Activated T-cell treated with anti-CD3 and anti-CD28 coated beads, Interleukin-2, amount 50 U/mL, for 72 hours (primary cell): ENCODE data around the gene TLK1. TPM values are rescaled to one million over a fixed set of nuclear protein-coding genes. Genes with fewer than 3 reads are reported as not detected.

Experiments
- ATAC-seq, 2 donors: fragments of 150-1000 bp; cut with Tn5 transposase; replicated peaks in 1 of 2; 2 replicates each; pipeline ENCODE4 v1.10.0; 2021; ENCODE audit warnings: moderate library complexity in 2 of 2, mild to moderate bottlenecking in 1 of 2
- DNase-seq, 2 donors: peaks; one replicate each; pipeline ENCODE4 v3.0.0; 2021 to 2022; ENCODE audit warnings: mixed read lengths in 1 of 2
- H3K27ac Mint-ChIP-seq: one replicate; pipeline ENCODE4 v1.8.0; 2022; ENCODE audit warnings: mild to moderate bottlenecking, moderate library complexity, mixed read lengths
- H3K27me3 Mint-ChIP-seq: one replicate; pipeline ENCODE4 v1.8.0; 2022; ENCODE audit warnings: low read depth, mixed read lengths
- H3K36me3 Mint-ChIP-seq, 2 donors: one replicate each; pipeline ENCODE4 v1.8.0; 2022; ENCODE audit warnings: mixed read lengths in 2 of 2, mild to moderate bottlenecking in 1 of 2; ENCODE audit not compliant: insufficient read depth in 2 of 2
- H3K4me1 Mint-ChIP-seq: one replicate; pipeline ENCODE4 v1.8.0; 2022; ENCODE audit warnings: low read depth, mixed read lengths
- H3K4me3 Mint-ChIP-seq, 2 donors: one replicate each; pipeline ENCODE4 v1.8.0; 2022; ENCODE audit warnings: mild to moderate bottlenecking in 2 of 2, mixed read lengths in 2 of 2, moderate library complexity in 2 of 2
- H3K9me3 Mint-ChIP-seq, 2 donors: one replicate each; pipeline ENCODE4 v1.8.0; 2022; ENCODE audit warnings: mixed read lengths in 2 of 2
- total RNA-seq, 2 donors: library from RNA; stranded (reverse); gene quantifications; one replicate each; pipeline ENCODE4 v1.2.3, GENCODE V29; 2022

TLK1 gene
- total RNA-seq: 100 to 1,000 TPM in 1 of 2 donors, 10 to 100 TPM in 1; 96.0 to 102 TPM

DNA sequence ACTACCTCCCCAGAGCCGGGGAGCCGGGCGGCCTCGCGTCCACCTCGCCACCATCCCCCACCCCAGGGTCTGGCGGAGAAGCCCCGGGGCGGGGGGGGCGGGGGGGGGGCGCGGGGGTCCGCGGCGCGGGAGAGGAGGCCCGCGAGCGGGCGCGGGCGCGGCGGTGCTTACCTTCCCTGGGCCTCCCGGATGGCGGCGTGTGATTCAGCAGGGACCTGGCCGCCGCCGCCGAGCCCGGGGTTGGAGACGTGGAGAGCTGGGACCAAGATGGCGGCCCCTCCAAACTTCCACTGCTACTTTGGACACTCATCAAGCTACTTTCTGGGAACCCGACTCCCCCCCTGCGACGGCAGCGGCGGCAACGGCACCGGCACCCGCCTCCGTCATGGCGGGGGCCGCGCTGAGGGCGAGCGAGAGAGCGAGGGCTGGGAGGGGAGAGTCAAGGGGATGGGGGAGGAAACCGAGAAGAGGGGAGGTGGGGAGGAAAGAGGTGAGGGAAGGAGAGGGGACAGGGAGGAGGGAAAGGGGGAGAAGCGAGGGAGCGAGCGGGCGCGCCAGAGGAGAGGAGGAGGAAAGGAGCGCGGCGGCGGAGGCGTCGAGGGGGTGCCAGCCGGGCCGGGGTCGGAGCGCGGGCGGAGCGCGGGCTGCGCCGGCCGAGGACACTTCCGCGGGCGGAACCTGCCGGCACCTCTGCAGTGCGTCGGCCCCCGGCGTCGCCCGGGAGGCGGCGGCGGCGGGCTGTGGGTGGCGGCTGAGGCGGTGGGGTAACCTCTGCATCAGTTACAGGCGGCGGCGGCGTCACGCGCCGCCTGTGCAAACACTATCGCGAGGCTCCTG, at the start of gene TLK1:
Gene TLK1 (minus strand): TSS at position 775 of the 837 bp plus-strand sequence. CDS start 465 bp downstream, at position 310.
- Mint-ChIP-seq H3K27me3 (no peaks in the 10 kb centered on the region), H3K9me3 (no peaks in the 10 kb centered on the region), H3K4me1 (peaks cover 63% of the 10 kb centered on the region), H3K27ac (peak within 1 kb of the TSS; percentile 94), H3K36me3 (peaks cover 8 to 10% of the 10 kb centered on the region in 2 donors), H3K4me3 (peak within 1 kb of the TSS; percentile 97)
- peak; percentile 72 to 82 for ATAC-seq
- peak; percentile 77 to 83 for DNase-seq

DNA sequence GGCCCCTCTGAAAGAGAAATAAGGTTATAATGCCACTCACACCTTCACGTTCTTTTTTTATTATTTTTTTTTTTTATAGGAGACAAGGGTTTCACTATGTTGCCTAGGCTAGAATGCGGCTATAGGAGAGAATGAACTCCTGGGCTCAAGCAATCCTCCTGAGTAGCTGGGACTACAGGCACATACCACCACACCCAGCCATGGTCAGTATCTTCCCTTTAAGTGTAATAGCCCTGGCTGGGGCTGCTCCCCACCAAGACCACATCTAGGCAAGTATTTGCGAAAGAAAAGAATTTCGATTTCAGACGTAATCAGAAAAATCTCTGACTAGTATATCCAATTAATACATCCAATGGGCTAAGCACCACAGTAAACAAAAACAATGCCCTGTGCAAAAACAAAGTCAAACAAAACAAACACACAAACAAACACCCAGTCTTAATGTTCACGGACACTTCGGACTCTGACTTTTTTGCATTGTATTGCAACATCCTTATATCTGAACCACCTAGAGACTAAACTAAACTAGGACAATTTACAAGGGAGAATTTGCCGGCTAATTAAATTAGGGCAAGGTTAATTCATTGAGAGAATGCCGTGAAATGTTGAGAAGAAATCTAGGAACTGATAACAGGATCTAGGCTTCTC, 49.6 kb upstream of the TLK1 start:
- Mint-ChIP-seq H3K4me1 (peaks cover 23% of the 10 kb centered on the region), H3K36me3 (no peaks in the 10 kb centered on the region), H3K27me3 (peaks cover 6% of the 10 kb centered on the region), H3K9me3 (no peaks in the 10 kb centered on the region), H3K27ac (peak overlapping the region; percentile 94), H3K4me3 (peak overlapping the region; percentile 35 to 88)
- DNase-seq (no peak), ATAC-seq (peak in 1 of 2 donors; percentile 8)

DNA sequence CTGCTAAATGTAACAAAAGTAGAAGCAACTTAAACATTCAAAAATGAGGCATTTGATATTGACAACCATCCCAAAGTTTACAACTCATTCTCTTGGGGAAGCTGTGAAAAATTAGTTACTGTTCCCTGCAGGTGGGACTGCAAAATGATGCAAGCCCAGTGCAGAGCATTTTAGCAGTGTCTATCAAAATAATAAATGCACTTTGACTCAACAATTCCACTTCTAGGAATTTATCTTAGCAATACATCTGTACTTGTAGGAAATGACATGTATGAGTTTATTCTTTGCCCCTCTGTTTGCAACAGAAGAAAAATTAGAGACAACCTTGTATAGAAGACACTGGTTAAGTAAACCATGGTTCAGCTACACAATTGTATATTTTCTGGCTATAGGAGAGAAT, 48.0 kb upstream of the TLK1 start:
- Mint-ChIP-seq H3K4me1 (peaks cover 18% of the 10 kb centered on the region), H3K36me3 (no peaks in the 10 kb centered on the region), H3K9me3 (no peaks in the 10 kb centered on the region), H3K4me3 (no peak overlapping the region), H3K27ac (no peak overlapping the region), H3K27me3 (peaks cover 6% of the 10 kb centered on the region)
- ATAC-seq: no peak
- DNase-seq: no peak

DNA sequence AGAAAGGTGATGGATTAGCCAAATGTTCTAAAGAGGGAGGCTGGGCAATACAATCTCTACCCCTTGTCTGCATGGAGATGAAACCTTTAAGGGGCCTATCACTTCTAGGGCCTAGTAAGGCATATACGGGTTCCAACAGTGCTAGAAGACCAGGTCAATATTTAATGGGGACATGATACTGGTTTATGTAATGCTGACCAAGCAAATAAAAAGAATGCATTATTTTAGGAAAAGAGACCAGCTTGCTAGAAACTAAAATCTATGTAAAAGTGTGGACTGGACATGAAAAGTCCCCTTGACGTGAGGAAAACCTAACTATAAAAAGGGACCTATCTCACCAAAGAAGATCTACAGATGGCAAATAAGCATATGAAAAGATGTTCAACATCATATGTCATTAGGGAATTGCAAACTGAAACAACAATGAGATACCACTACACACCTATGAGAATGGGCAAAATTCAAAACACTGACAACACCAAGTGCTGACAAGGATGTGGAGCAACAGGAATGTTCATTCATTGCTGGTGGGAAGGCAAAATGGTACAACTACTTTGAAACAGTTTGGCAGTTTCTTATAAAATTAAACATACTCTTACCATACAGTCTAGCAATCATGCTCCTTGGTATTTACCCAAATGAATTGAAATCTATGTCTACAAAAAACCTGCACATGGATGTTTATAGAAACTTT, 45.9 kb upstream of the TLK1 start:
- H3K4me3 Mint-ChIP-seq: no peak overlapping the region
- DNase-seq: no peak
- no peak for ATAC-seq
- peaks cover 18% of the 10 kb centered on the region for H3K4me1 Mint-ChIP-seq
- no peak overlapping the region for H3K27ac Mint-ChIP-seq
- peaks cover 6% of the 10 kb centered on the region for H3K27me3 Mint-ChIP-seq
- no peaks in the 10 kb centered on the region for H3K36me3 Mint-ChIP-seq
- no peaks in the 10 kb centered on the region for H3K9me3 Mint-ChIP-seq

DNA sequence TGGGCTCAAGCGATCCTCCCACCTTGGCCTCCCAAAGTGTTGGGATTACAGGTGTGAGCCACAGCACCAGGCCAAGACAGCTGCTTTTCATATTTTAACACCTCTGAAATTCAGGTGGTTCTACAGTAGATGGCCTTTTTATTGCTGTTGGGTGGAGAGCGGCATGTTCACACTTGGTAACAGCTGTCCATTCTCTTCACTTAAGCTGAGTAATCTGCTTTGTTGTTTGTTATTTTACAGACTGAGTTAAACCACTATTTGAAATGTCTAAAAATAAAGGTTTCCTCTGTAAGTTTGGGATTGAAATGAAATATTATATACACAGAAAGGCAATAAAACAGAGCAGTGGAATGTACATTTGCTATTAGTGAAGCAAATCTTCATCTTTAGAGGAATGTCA, 44.9 kb upstream of the TLK1 start:
- Mint-ChIP-seq H3K4me1 (peaks cover 10% of the 10 kb centered on the region), H3K27me3 (peaks cover 6% of the 10 kb centered on the region), H3K4me3 (no peak overlapping the region), H3K27ac (no peak overlapping the region), H3K9me3 (no peaks in the 10 kb centered on the region), H3K36me3 (no peaks in the 10 kb centered on the region)
- ATAC-seq (no peak), DNase-seq (no peak)

DNA sequence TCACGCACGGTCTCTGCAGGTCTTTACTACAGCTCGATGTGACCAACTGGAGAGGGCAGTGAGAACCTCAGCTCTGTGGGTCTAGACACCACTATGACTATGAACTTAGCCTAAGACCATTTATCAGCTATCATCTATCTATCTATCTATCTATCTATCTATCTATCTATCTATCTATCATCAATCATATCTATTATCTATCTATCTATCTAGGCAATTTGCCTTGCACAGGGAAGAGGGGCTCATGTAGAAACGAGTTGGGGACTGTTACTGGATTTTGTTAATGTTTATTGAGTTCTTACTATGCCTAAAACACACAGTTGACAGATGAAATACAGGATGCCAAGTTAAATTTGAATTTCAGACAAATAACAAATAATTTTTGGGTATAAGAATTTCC, 41.1 kb upstream of the TLK1 start:
- Mint-ChIP-seq H3K27ac (no peak overlapping the region), H3K27me3 (no peaks in the 10 kb centered on the region), H3K4me1 (no peaks in the 10 kb centered on the region), H3K9me3 (no peaks in the 10 kb centered on the region), H3K4me3 (no peak overlapping the region), H3K36me3 (no peaks in the 10 kb centered on the region)
- DNase-seq: no peak
- ATAC-seq: no peak

DNA sequence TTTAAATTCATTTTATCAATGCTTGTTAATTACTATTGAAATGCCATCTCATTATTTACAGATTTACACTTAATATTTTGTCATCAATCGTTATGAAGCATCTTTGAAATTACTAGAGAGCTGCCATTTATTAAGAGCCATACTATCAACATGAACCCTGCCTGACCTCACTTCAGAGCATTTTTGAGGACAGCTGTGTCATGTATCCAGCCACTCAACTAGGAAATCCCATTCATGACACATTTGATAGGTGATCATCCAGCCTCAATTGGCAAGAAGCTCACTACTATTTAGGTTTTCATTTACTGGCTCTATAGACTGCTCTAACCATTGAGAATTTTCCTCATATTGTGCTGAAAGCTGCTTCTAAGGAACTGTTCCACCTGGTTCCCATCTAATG, 40.6 kb upstream of the TLK1 start:
- H3K4me3 Mint-ChIP-seq: no peak overlapping the region
- no peak overlapping the region for H3K27ac Mint-ChIP-seq
- H3K27me3 Mint-ChIP-seq: no peaks in the 10 kb centered on the region
- DNase-seq (no peak), ATAC-seq (no peak)
- H3K4me1 Mint-ChIP-seq: no peaks in the 10 kb centered on the region
- H3K36me3 Mint-ChIP-seq: no peaks in the 10 kb centered on the region
- no peaks in the 10 kb centered on the region for H3K9me3 Mint-ChIP-seq

DNA sequence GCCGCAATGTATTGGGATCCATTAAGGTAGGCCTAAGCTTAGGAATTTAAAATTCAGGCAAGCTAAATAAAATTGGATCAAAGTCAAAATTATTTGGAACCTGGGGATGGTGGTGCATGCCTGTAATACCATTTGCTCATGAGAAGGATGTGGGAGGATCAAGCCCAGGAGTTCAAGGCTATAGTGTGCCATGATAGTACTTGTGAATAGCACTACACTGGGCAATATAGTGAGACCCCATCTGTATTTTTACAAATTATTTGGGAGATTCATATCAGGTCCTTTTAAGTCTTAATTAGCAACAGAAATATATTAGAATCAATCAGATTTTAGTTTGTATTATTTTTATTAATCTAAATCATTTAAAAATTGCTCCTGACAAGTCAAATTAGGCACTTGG, 39.8 kb upstream of the TLK1 start:
- DNase-seq (no peak), ATAC-seq (no peak)
- Mint-ChIP-seq H3K4me3 (no peak overlapping the region), H3K4me1 (no peaks in the 10 kb centered on the region), H3K36me3 (no peaks in the 10 kb centered on the region), H3K27ac (no peak overlapping the region), H3K27me3 (no peaks in the 10 kb centered on the region), H3K9me3 (no peaks in the 10 kb centered on the region)

DNA sequence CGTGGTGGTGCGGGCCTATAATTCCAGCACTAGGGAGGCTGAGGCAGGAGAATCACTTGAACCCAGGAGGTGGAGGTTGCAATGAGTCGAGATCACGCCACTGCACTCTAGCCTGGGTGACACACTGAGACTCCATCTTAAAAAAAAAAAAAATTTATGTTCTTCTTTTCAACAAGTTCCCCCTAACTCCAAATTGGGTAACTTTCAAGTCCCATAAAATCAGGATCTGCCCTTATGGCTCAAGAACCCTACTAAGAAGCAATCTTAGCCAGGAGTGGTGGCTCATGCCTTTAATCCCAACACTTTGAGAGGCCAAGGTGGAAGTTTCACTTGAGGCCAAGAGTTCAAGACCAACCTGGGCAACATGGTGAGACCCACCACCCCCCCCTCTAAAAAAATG, 30.3 kb upstream of the TLK1 start:
- no peak for DNase-seq
- Mint-ChIP-seq H3K36me3 (no peaks in the 10 kb centered on the region), H3K27ac (no peak overlapping the region), H3K27me3 (no peaks in the 10 kb centered on the region), H3K9me3 (no peaks in the 10 kb centered on the region), H3K4me1 (no peaks in the 10 kb centered on the region), H3K4me3 (no peak overlapping the region)
- ATAC-seq: no peak

DNA sequence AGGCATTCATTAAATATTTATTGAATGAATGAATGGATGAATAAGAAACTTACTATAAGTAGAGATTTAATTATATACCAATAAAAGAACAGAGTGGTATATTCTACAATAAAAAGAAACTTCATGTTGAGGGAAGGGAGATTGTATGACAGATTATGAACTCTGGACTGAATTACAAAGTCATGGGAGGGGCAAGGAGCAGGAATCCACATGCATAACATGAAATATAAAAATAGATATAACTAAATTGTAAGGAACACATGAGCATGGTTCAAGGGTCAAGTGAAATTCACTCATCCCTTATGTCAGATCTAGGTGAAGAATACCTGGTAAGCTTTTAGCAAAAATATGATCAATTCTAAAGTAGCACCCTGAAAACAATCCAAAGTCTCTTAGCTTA, 27.1 kb upstream of the TLK1 start:
- H3K27me3 Mint-ChIP-seq: peaks cover 10% of the 10 kb centered on the region
- no peaks in the 10 kb centered on the region for H3K4me1 Mint-ChIP-seq
- ATAC-seq (no peak), DNase-seq (no peak)
- H3K4me3 Mint-ChIP-seq: no peak overlapping the region
- no peaks in the 10 kb centered on the region for H3K9me3 Mint-ChIP-seq
- H3K27ac Mint-ChIP-seq: no peak overlapping the region
- H3K36me3 Mint-ChIP-seq: no peaks in the 10 kb centered on the region

DNA sequence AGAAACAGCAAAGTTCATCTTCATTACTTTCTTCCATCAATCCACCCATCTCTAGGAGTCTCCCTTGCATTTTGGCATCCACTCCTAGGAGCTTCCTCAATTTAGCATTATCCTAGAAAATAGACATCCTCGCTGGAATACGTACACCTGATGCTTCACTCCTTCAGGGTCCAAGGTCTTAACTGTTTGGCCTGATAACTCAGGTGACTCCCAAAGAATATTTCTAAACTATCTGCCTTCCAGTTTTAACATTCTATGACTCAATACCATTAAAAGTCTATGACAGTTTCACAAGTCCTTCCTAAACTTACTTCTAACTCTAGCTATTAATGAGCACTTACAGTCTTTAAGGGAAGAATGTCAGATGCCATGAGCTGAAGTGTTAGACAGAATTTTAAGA, 26.5 kb upstream of the TLK1 start:
- H3K36me3 Mint-ChIP-seq: no peaks in the 10 kb centered on the region
- no peak overlapping the region for H3K4me3 Mint-ChIP-seq
- no peak overlapping the region for H3K27ac Mint-ChIP-seq
- no peaks in the 10 kb centered on the region for H3K9me3 Mint-ChIP-seq
- H3K27me3 Mint-ChIP-seq: peaks cover 10% of the 10 kb centered on the region
- ATAC-seq: no peak
- H3K4me1 Mint-ChIP-seq: no peaks in the 10 kb centered on the region
- no peak for DNase-seq

DNA sequence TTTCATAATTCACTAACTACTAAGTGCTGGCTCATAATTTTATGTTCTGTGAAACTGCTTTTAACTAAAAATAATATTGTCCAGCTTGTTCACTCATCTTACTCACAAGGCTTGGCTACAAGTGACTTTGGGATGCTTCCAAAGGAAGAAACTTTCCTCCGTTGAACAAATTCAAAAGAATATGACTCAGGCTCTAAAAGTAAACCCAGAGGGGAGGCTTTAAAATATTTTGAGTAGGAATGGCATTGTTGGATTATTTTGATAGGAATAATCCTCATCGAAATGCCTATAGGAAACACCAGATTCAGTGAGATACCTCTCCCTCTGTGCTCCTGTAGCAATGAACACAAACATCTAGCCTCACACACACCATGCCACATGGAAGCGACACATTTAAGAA, 25.2 kb upstream of the TLK1 start:
- no peak for ATAC-seq

DNA sequence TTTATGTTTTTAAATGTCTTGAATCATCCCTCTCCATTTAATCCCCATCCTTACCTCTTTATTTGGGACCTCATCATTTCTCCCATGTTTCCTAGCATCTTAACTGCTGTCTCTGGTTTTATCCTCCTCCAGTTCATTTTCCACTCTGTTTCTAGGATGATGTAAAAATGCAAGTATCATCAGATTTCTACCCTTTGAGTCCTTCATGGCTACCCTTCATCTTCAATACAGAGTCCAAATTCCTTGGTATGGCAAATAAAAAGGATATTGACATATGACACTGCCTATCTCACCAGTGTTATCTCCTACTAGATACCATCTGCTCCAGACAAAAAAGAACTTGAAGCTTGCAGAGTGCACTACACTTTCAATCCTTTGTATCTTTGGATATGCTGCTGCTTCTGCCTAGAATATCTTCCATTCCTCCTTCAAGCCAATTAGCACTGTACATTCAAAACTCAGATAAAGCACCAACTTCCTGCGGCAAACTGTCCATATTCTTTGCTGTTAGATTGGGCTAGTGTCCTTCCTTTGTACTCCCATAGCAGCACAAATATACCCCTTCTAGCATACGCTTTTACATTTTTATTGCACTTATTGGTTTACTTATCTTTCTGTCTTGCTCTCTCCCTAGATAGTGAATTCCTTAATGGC, 24.6 kb upstream of the TLK1 start:
- Mint-ChIP-seq H3K4me1 (peaks cover 16% of the 10 kb centered on the region), H3K36me3 (no peaks in the 10 kb centered on the region), H3K27ac (no peak overlapping the region), H3K27me3 (peaks cover 17% of the 10 kb centered on the region), H3K9me3 (no peaks in the 10 kb centered on the region), H3K4me3 (no peak overlapping the region)
- ATAC-seq: no peak
- no peak for DNase-seq

More for the DNA sequence above, 25.2 kb upstream of the TLK1 start:
- Mint-ChIP-seq H3K4me1 (peaks cover 9% of the 10 kb centered on the region), H3K27me3 (peaks cover 17% of the 10 kb centered on the region), H3K9me3 (no peaks in the 10 kb centered on the region), H3K36me3 (no peaks in the 10 kb centered on the region), H3K4me3 (no peak overlapping the region), H3K27ac (no peak overlapping the region)
- no peak for DNase-seq
